ENCODE results near the gene TRMT10B.
"Not testable (repeated sequence)": the region's sequence is repeated elsewhere in the genome, so short reads cannot be mapped to it uniquely, and the experiment has no call there.

TRMT10B gene

GRCh38 chr9:37752112-37752511 is 1.5 kb upstream of the TRMT10B start:
- DNase-seq: not testable (repeated sequence)

- no peak for DNase-seq
These were observed 740 bp upstream of the TRMT10B start for GRCh38 chr9:37752642-37753488.

GRCh38 chr9:37758747-37759146 is 5.1 kb downstream of the TRMT10B start:
- DNase-seq: no peak

- no peak for DNase-seq
These were observed 7.0 kb downstream of the TRMT10B start for GRCh38 chr9:37760416-37761161.

- no peak for DNase-seq
These were observed 7.9 kb downstream of the TRMT10B start for GRCh38 chr9:37761511-37761910.

- not testable (repeated sequence) for DNase-seq
These were observed 11.7 kb downstream of the TRMT10B start for GRCh38 chr9:37765263-37765662.

- DNase-seq: no peak
These were observed 15.7 kb downstream of the TRMT10B start for GRCh38 chr9:37769306-37769705.

- DNase-seq: no peak
These were observed 16.4 kb downstream of the TRMT10B start for GRCh38 chr9:37769995-37770394.

GRCh38 chr9:37775216-37775919 is 21.8 kb downstream of the TRMT10B start:
- no peak for DNase-seq

GRCh38 chr9:37776328-37776727 is 22.7 kb downstream of the TRMT10B start:
- no peak for DNase-seq

GRCh38 chr9:37778534-37778933 is 24.9 kb downstream of the TRMT10B start:
- no peak for DNase-seq

- DNase-seq: no peak
These were observed 30.6 kb downstream of the TRMT10B start for GRCh38 chr9:37784291-37784615.

- DNase-seq: peak; percentile 46
These were observed 31.2 kb downstream of the TRMT10B start, which contains the start of gene EXOSC3 for GRCh38 chr9:37784616-37785483. Gene EXOSC3 (minus strand): TSS chr9:37785064. CDS start chr9:37785044, 20 bp downstream.

GRCh38 chr9:37787059-37787458 is 33.5 kb downstream of the TRMT10B start:
- no peak for DNase-seq

- no peak for DNase-seq
These were observed 34.7 kb downstream of the TRMT10B start for GRCh38 chr9:37788332-37788731.

- no peak for DNase-seq
These were observed 36.5 kb downstream of the TRMT10B start for GRCh38 chr9:37790096-37790495.

GRCh38 chr9:37792122-37792521 is 38.5 kb downstream of the TRMT10B start:
- DNase-seq: no peak

GRCh38 chr9:37796232-37796631 is 42.6 kb downstream of the TRMT10B start:
- DNase-seq: no peak

- DNase-seq: no peak
These were observed 45.1 kb downstream of the TRMT10B start for GRCh38 chr9:37798677-37799076.

GRCh38 chr9:37800631-37801286 is 47.2 kb downstream of the TRMT10B start, which contains the start of gene DCAF10:
Gene DCAF10 (plus strand): TSS chr9:37800797. CDS start chr9:37800867, 70 bp downstream.
- no peak for DNase-seq

GRCh38 chr9:37801287-37801850 is 47.8 kb downstream of the TRMT10B start:
- DNase-seq: no peak

Measured in SIG-M5 (cell line).